Stimulated activated CD4-positive, alpha-beta T cell treated with anti-CD3 and anti-CD28 coated beads, TNF-alpha, amount 100 ng/mL, for 1 hour (primary cell): ENCODE results near the gene LCTL.
"Not testable (repeated sequence)": the region's sequence is repeated elsewhere in the genome, so short reads cannot be mapped to it uniquely, and the experiment has no call there.

Source experiments
- DNase-seq, 3 donors: peaks; one replicate each; pipeline ENCODE4 v3.0.0-alpha.2; 2020; ENCODE audit warnings: low read depth in 3 of 3, low spot score in 1 of 3

The LCTL gene

DNA sequence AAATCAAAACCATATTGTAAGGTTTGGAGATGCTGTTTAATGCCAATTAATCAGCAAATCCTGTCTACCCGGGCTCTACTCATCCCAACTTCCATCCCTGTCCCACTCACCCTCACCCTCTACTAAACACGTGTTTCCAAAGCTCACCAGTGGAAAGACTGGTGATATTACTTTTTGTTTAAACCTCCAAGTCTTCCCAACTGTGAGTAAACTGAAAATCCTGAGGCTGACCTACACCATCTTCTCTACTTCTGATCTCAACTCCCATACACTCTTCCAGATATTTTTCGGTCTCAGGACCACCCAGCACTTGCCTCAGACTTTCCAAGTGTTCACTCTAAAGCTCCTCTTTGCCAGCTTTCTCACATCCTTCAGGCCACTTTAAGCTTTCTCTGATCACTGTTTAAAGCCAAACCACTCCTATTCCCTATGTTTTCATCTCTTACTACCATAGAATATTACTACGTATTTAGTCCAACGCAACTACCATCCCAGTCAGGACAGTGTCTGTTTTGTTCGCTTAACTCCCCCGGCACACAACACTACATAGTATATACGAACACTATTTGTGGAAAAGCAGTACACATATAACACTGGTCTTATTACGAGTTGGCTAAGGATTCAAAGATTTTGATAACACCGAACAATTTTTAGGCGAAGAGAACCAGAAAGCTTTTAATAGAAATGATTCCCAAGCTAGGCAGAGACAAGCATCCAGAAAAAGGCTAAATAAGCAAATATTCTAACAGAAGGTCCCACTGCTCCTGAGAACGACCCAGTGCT lies 61.8 kb downstream of the LCTL start:
- no peak for DNase-seq

DNA sequence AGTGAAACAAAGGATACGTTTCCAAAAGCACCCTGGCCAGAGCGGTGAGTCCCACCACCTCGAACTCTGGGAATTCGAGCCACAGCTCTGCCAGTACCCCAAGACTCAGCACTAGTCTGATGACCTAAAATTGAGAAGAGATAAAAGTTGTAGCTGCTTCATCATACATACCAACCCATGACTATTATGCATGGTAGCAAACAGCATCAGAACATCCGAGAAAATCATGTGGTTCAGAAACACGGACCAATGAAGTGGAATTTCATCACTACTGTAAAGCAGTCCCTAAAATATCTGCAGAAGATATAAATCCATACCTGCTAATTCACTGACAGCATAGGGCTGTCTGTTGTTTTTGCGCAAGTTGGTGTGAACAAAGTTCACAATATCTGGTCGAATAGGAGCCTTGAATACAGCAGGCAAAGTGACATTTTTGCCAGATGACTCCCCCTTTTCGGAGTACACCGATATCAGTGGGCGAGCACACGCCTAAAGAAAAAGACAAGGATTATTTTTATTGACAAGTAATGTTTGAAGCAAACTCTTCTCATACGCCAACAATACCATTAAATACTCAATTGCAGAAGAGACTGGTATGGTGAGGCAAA lies 62.7 kb downstream of the LCTL start:
- not testable (repeated sequence) for DNase-seq

DNA sequence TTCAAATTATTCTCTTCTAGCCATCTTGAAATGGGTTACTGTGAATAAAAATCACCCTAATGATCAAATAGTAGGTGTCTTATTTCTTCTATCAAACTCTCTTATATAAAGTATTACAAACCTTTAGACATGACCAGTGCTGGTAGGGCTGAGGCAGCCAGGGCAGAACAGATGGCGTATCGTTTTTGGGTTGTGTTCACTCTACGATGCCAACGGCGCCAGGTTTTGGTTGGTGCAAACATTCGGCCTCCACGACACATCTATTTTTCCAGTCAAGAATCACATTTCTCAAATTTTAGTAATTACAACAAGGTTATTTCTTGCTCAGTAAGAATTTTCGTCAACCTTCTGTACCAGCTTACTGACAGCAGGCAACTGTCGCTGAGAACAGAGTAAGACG lies 63.3 kb downstream of the LCTL start:
- no peak for DNase-seq

DNA sequence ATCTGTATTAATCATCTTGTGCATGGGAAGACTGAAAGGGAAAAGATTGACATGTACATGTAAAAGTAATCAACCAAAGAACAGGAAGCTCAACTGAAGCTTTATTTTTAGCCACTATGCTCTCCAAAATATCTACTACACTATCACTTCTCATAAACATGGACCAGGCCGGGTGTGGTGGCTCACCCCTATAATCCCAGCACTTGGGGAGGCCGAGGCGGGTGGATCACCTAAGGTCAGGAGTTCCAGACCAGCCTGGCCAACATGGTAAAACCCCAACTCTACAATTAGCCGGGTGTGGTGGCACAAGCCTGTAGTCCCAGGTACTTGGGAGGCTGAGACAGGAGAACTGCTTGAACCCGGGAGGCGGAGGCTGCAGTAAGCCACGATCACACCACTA lies 65.5 kb downstream of the LCTL start:
- not testable (repeated sequence) for DNase-seq

DNA sequence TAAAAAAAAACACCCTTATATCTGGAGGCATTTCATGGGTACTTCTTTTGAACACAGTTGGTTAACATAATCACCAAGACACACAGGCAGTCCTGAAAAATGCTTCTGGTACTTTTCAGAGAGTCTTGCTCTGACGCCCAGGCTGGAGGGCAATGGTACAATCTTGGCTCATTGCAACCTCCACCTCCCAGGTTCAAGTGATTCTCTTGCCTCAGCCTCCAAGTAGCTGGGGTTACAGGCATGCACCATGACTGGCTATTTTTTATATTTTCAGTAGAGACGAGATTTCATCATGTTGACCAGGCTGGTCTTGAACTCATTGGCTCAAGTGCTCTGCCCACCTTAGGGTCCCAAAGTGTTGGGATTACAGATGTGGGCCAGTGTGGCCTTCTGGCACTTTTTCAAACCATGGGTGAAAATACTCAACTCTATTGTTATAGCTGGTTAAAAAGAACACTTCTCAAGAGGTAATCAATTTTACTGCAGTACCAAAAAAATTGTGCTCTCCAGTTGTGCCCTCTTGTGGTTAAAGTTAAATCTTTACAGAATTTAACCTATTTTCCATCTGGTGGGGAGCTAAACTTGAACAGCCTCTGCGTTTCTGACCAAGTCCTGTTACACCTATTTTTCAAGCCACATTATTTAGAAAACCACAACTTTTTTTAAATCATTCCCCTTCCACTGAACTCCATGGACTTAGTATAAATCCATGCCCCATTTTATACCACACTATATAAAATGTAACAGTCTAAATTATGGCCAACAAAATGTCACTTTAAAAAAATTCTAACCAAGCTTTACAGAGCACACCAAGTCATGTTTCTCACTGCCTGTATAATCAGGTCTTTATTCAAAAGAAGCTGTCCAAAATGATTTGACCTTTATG lies 67.1 kb downstream of the LCTL start:
- DNase-seq = no peak
